A549 (cell line): Measurements from ENCODE around the gene NLRP11. TPM values are rescaled to one million over a fixed set of nuclear protein-coding genes. Genes with fewer than 3 reads are reported as not detected.
A peak's percentile ranks its signal among the peaks of the same experiment; 100 is the strongest.
"Not testable (repeated sequence)": the region's sequence is repeated elsewhere in the genome, so short reads cannot be mapped to it uniquely, and the experiment has no call there.

Experiments
- ATAC-seq, 2 experiments: fragments of 200-7000 bp in 1 of 2; fragments of >200 bp in 1 of 2; cut with Nextera tagmentation in 1 of 2; cut with Tn5 transposase in 1 of 2; 3 replicates each; pipeline versions ENCODE4 v1.8.0 to v1.9.1; 2018 to 2020; ENCODE audit warnings: mild to moderate bottlenecking in 1 of 2, moderate library complexity in 1 of 2
- CTCF ChIA-PET: fragments of 300-600 bp; sonication (Branson Sonifier 250); formaldehyde crosslinking; extraction: SDS; loops from one replicate; lab custom pipeline; 2021; ENCODE audit warnings: antibody characterized with exemption, inconsistent platforms; lab: Yijun Ruan, JAX
- POLR2A ChIA-PET: fragments of 350-600 bp; formaldehyde crosslinking; extraction: SDS; loops from one replicate; lab custom pipeline; 2021; ENCODE audit warnings: antibody characterized with exemption, inconsistent platforms; lab: Yijun Ruan, JAX
- DNase-seq, 2 experiments: peaks; one replicate each; pipeline versions ENCODE4 v3.0.0 to v3.0.0-alpha.2; 2011 to 2016; ENCODE audit warnings: low read depth in 1 of 2, low spot score in 1 of 2
- FAIRE-seq: peaks from 2 replicates; lab custom pipeline; 2011; peaks lifted over from hg19 to GRCh38; lab: Jason Lieb, UNC
- H3K27ac ChIP-seq, 2 experiments: fragments of >200 bp; sonication (Bioruptor Twin); formaldehyde crosslinking; 3 replicates each; pipeline ENCODE4 v1.5.1; 2016 to 2017
- H3K4me1 ChIP-seq: fragments of >200 bp; sonication (Bioruptor Twin); formaldehyde crosslinking; 3 replicates; pipeline ENCODE4 v1.6.1; 2016
- H3K4me2 ChIP-seq: fragments of >200 bp; sonication (Bioruptor Twin); formaldehyde crosslinking; 3 replicates; pipeline ENCODE4 v1.6.1; 2016
- H3K4me3 ChIP-seq: fragments of >200 bp; sonication (Bioruptor Twin); formaldehyde crosslinking; 3 replicates; pipeline ENCODE4 v1.5.1; 2016
- H3K9me3 ChIP-seq: fragments of >200 bp; sonication (Bioruptor Twin); formaldehyde crosslinking; 3 replicates; pipeline ENCODE4 v1.6.1; 2016
- CHD2 ChIP-seq: fragments of 150-350 bp; IDR thresholded peaks from 2 replicates; pipeline ENCODE4 v1.6.1; 2014; ENCODE audit warnings: low read length; ENCODE audit not compliant: partially characterized antibody
- CHD4 ChIP-seq: fragments of 200-600 bp; sonication (generic); IDR thresholded peaks from 2 replicates; pipeline ENCODE4 v1.6.1; 2016; ENCODE audit warnings: antibody characterized with exemption, mild to moderate bottlenecking, borderline replicate concordance
- EP300 ChIP-seq, 2 experiments: fragments of >200 bp; sonication (Bioruptor Twin); formaldehyde crosslinking; IDR thresholded peaks; 2 replicates in 1 of 2; 3 replicates in 1 of 2; pipeline ENCODE4 v1.6.1; 2016 to 2017
- FOSB ChIP-seq: fragments of 250-450 bp; sonication (Bioruptor Pico); IDR thresholded peaks from 2 replicates; pipeline ENCODE4 v1.5.0; 2020; ENCODE audit warnings: mild to moderate bottlenecking, moderate library complexity
- FOSL2 ChIP-seq, 2 experiments: fragments of 450-650 bp in 1 of 2; fragments of >200 bp in 1 of 2; sonication (Bioruptor Twin) in 1 of 2; formaldehyde crosslinking; IDR thresholded peaks; 2 replicates each; pipeline versions ENCODE4 v1.5.0 to v1.6.1; 2016 to 2020; ENCODE audit warnings: mild to moderate bottlenecking in 1 of 2, moderate library complexity in 1 of 2
- GATA3 ChIP-seq: IDR thresholded peaks from 2 replicates; pipeline ENCODE4 v1.6.1; 2012; ENCODE audit warnings: borderline replicate concordance
- HDAC2 ChIP-seq: fragments of 200-600 bp; sonication (generic); IDR thresholded peaks from 2 replicates; pipeline ENCODE4 v1.6.1; 2016
- HOXB13 ChIP-seq: fragments of 250-450 bp; sonication (Bioruptor Pico); IDR thresholded peaks from 2 replicates; pipeline ENCODE4 v1.5.0; 2020; ENCODE audit warnings: low read depth, mild to moderate bottlenecking, moderate library complexity
- HOXB5 ChIP-seq: fragments of 250-450 bp; sonication (Bioruptor Pico); IDR thresholded peaks from 2 replicates; pipeline ENCODE4 v1.5.0; 2020; ENCODE audit warnings: mild to moderate bottlenecking, moderate library complexity
- KDM1A ChIP-seq: fragments of 200-600 bp; sonication (generic); IDR thresholded peaks from 2 replicates; pipeline ENCODE4 v1.6.1; 2016; ENCODE audit warnings: low read depth, mild to moderate bottlenecking
- MAZ ChIP-seq: fragments of 150-350 bp; IDR thresholded peaks from 2 replicates; pipeline ENCODE4 v1.6.1; 2014; ENCODE audit warnings: antibody characterized with exemption, low read depth, low read length, borderline replicate concordance
- MYC ChIP-seq: IDR thresholded peaks from 2 replicates; pipeline ENCODE4 v1.6.1; 2012; ENCODE audit warnings: mild to moderate bottlenecking, inconsistent platforms, low read length, improper control_type of control experiment, borderline replicate concordance
- NPAS2 ChIP-seq: fragments of 250-450 bp; sonication (Bioruptor Pico); IDR thresholded peaks from 2 replicates; pipeline ENCODE4 v1.8.0; 2022; ENCODE audit warnings: mild to moderate bottlenecking, moderate library complexity, borderline replicate concordance
- NR3C1 ChIP-seq: fragments of >200 bp; sonication (Bioruptor Twin); formaldehyde crosslinking; IDR thresholded peaks from 3 replicates; pipeline ENCODE4 v1.6.1; 2017
- RAD21 ChIP-seq, 2 experiments: fragments of >200 bp in 1 of 2; sonication (Bioruptor Twin) in 1 of 2; formaldehyde crosslinking in 1 of 2; IDR thresholded peaks in 1 of 2; conservative IDR thresholded peaks in 1 of 2; 2 replicates in 1 of 2; 3 replicates in 1 of 2; pipeline ENCODE4 v1.6.1; 2012 to 2018; ENCODE audit warnings: inconsistent platforms in 1 of 2
- ZNF302 ChIP-seq: fragments of 250-450 bp; sonication (Bioruptor Pico); IDR thresholded peaks from 2 replicates; pipeline ENCODE4 v1.9.0; 2021; ENCODE audit warnings: inconsistent platforms, mild to moderate bottlenecking, moderate library complexity
- WGBS: methylation state at CpG from one replicate; pipeline ENCODE4 v1.1.6; 2017; ENCODE audit errors: missing lambda C conversion rate; 5-methylcytosine and 5-hydroxymethylcytosine counted together
- polyA plus RNA-seq, 4 experiments: library from polyadenylated mRNA; depleted of rRNA in 3 of 4; stranded (reverse); fragments of >200 nt; fragmentation: RNase III in 1 of 4; extraction: RNeasy Plus Mini Kit Qiagen cat#74134 plus additional on column Dnase treatment in 1 of 4; gene quantifications; 2 replicates in 3 of 4; 3 replicates in 1 of 4; pipeline ENCODE4 v1.2.3, GENCODE V29; 2011 to 2017
- TF ChIP-seq, protein P1 (sequence below): fragments of 150-350 bp; IDR thresholded peaks from 2 replicates; pipeline ENCODE4 v1.6.1; 2014; ENCODE audit warnings: low read depth, mild to moderate bottlenecking, low read length
- TF ChIP-seq, protein P2 (sequence below): fragments of >200 bp; sonication (Bioruptor Twin); formaldehyde crosslinking; IDR thresholded peaks from 3 replicates; pipeline ENCODE4 v1.6.1; 2016
- TF ChIP-seq, protein P3 (sequence below): fragments of 450-650 bp; IDR thresholded peaks from 2 replicates; pipeline ENCODE4 v1.6.1; 2014; ENCODE audit warnings: antibody characterized with exemption
- TF ChIP-seq, protein P4 (sequence below): fragments of 200-600 bp; sonication (generic); IDR thresholded peaks from 2 replicates; pipeline ENCODE4 v1.6.1; 2016; ENCODE audit warnings: antibody characterized with exemption, mild to moderate bottlenecking, moderate library complexity

NLRP11 gene
- polyA plus RNA-seq, 2 of the 4 experiments (the other 2 are of a cell fraction): 0.03 to 0.06 TPM

DNA sequence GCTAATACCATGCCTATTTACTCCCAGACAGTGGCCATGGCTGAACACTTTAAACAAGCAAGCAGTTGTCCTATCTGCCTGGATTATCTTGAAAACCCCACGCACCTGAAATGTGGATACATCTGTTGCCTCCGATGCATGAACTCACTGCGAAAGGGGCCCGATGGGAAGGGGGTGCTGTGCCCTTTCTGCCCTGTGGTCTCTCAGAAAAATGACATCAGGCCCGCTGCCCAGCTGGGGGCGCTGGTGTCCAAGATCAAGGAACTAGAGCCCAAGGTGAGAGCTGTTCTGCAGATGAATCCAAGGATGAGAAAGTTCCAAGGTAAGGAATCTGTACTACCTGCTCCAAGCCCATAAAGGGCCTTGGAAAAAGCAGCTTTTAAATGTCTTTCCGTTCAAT lies 54.3 kb downstream of the NLRP11 start:
- CTCF ChIA-PET: no interaction called here

DNA sequence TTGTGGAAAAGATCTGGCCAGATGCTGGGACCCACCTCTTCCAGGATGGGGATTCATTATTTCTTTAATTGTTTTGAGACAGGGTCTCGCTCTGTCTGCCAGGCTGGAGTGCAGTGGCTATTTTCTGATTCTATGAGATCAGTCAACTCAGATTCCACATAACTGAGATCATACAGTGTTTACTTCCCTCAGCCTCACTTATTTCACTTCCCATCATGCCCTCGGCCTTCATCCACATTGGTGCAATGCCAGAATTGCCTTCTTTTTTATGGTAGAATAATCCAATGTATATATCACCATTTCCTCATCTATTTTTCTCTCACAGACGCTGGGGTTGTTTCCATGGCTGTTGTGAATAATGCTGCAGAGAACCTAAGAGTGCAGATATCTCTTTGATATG lies 62.2 kb downstream of the NLRP11 start:
- DNase-seq, CTCF ChIA-PET, H3K27ac ChIP-seq, POLR2A ChIA-PET, H3K4me2 ChIP-seq, H3K4me1 ChIP-seq, FAIRE-seq, ATAC-seq, H3K4me3 ChIP-seq: not testable (repeated sequence)
- 2% methylated on average over 3 of the region's 3 CpGs for WGBS
- H3K9me3 ChIP-seq: peaks cover 10% of the 10 kb centered on the region; the same call in 2 of the 3 replicates

More for the DNA sequence above, 54.3 kb downstream of the NLRP11 start:
- Histone ChIP-seq H3K27ac (no peak overlapping the region), H3K4me2 (no peak overlapping the region), H3K9me3 (peaks cover 12% of the 10 kb centered on the region; the same call in 2 of the 3 replicates), H3K4me3 (no peak overlapping the region), H3K4me1 (no peaks in the 10 kb centered on the region)
- POLR2A ChIA-PET: no interaction called here
- FAIRE-seq: no peak
- no peak for DNase-seq
- ATAC-seq: peak in 1 of 2 experiments; percentile 55; a peak in 3 of 6 replicates
- TF ChIP-seq RAD21 (conservative IDR thresholded peaks at IDR 0.05 in 1 of 2, IDR thresholded peaks at IDR 0.05 in 1 of 2) (peak in 1 of 2 experiments; percentile 47; a peak in 2 of 5 replicates), CHD2 (no peak)
- 31% methylated on average over 7 of the region's 7 CpGs for WGBS

DNA sequence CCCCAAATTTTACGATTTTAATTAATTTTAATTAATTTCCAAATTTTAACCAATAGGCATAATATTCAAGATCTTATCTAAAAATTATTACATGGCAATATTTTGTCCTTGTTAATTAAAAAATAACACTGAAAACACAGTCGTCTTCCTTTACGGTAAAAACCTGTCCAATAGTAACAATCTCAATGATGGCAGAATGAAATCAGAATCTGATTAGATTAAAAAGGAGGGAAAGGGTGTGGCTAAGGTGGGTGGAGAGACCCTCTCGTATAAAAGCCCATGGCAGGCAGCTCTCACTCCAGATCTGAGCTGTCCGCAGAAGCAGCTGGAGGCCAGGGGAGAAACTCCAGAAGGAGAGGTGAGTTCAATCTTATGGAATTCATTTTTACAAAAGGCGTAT lies 63.0 kb downstream of the NLRP11 start, which contains the start of gene RFPL4AL1:
Gene RFPL4AL1, plus strand, starts transcription at position 301 of the 400 bp plus-strand sequence. CDS start 2,687 bp downstream, outside the sequence.
- FAIRE-seq, ATAC-seq, H3K4me2 ChIP-seq, H3K4me3 ChIP-seq, POLR2A ChIA-PET, DNase-seq, H3K4me1 ChIP-seq, CTCF ChIA-PET, H3K27ac ChIP-seq: not testable (repeated sequence)
- H3K9me3 ChIP-seq: peaks cover 11% of the 10 kb centered on the region; the same call in 2 of the 3 replicates
- 46% methylated on average over 5 of the region's 6 CpGs for WGBS

DNA sequence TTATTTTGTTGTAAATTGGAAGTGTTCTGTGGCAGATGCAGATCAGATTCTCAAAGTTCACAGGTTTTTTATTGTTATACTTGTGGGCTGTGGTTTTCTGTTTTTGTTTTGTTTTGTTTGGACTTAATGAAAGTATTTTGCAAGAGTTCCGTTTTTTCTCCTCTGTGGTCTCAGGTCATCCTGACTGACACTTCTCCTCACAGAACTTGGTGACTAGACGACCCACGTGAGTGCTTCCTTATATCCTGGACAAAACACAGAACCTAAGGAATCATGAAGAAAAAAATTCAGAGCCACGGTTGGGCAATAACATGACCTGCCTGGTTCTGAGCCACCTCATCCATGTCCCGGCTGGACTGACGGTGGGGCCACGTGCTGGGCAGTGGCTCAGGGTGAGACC lies 65.3 kb downstream of the NLRP11 start:
- POLR2A ChIA-PET: no interaction called here
- DNase-seq: no peak
- no peak for FAIRE-seq
- WGBS: 2% methylated on average over 7 of the region's 7 CpGs
- TF ChIP-seq EP300 (IDR thresholded peaks at IDR 0.05) (no peak), MAZ (no peak), ZNF302 (CRISPR knock-in tag) (no peak), HDAC2 (no peak), FOSL2 (IDR thresholded peaks at IDR 0.05) (no peak), FOSL2 (CRISPR knock-in tag; IDR thresholded peaks at IDR 0.05) (no peak), GATA3 (no peak), HOXB13 (CRISPR knock-in tag) (no peak), MYC (no peak), FOSB (CRISPR knock-in tag) (no peak), HOXB5 (CRISPR knock-in tag) (no peak), NPAS2 (no peak), KDM1A (no peak), NR3C1 (no peak), CHD4 (no peak)
- TF ChIP-seq, protein P1, sequence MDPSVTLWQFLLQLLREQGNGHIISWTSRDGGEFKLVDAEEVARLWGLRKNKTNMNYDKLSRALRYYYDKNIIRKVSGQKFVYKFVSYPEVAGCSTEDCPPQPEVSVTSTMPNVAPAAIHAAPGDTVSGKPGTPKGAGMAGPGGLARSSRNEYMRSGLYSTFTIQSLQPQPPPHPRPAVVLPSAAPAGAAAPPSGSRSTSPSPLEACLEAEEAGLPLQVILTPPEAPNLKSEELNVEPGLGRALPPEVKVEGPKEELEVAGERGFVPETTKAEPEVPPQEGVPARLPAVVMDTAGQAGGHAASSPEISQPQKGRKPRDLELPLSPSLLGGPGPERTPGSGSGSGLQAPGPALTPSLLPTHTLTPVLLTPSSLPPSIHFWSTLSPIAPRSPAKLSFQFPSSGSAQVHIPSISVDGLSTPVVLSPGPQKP: no peak
- TF ChIP-seq, protein P2, sequence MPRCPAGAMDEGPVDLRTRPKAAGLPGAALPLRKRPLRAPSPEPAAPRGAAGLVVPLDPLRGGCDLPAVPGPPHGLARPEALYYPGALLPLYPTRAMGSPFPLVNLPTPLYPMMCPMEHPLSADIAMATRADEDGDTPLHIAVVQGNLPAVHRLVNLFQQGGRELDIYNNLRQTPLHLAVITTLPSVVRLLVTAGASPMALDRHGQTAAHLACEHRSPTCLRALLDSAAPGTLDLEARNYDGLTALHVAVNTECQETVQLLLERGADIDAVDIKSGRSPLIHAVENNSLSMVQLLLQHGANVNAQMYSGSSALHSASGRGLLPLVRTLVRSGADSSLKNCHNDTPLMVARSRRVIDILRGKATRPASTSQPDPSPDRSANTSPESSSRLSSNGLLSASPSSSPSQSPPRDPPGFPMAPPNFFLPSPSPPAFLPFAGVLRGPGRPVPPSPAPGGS: no peak
- TF ChIP-seq, protein P3, sequence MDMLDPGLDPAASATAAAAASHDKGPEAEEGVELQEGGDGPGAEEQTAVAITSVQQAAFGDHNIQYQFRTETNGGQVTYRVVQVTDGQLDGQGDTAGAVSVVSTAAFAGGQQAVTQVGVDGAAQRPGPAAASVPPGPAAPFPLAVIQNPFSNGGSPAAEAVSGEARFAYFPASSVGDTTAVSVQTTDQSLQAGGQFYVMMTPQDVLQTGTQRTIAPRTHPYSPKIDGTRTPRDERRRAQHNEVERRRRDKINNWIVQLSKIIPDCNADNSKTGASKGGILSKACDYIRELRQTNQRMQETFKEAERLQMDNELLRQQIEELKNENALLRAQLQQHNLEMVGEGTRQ: no peak
- TF ChIP-seq, protein P4, sequence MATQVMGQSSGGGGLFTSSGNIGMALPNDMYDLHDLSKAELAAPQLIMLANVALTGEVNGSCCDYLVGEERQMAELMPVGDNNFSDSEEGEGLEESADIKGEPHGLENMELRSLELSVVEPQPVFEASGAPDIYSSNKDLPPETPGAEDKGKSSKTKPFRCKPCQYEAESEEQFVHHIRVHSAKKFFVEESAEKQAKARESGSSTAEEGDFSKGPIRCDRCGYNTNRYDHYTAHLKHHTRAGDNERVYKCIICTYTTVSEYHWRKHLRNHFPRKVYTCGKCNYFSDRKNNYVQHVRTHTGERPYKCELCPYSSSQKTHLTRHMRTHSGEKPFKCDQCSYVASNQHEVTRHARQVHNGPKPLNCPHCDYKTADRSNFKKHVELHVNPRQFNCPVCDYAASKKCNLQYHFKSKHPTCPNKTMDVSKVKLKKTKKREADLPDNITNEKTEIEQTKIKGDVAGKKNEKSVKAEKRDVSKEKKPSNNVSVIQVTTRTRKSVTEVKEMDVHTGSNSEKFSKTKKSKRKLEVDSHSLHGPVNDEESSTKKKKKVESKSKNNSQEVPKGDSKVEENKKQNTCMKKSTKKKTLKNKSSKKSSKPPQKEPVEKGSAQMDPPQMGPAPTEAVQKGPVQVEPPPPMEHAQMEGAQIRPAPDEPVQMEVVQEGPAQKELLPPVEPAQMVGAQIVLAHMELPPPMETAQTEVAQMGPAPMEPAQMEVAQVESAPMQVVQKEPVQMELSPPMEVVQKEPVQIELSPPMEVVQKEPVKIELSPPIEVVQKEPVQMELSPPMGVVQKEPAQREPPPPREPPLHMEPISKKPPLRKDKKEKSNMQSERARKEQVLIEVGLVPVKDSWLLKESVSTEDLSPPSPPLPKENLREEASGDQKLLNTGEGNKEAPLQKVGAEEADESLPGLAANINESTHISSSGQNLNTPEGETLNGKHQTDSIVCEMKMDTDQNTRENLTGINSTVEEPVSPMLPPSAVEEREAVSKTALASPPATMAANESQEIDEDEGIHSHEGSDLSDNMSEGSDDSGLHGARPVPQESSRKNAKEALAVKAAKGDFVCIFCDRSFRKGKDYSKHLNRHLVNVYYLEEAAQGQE: no peak
- no peak overlapping the region for H3K4me3 ChIP-seq
- ATAC-seq: no peak
- no peaks in the 10 kb centered on the region for H3K4me1 ChIP-seq
- H3K27ac ChIP-seq: no peak overlapping the region
- H3K9me3 ChIP-seq: peaks cover 11% of the 10 kb centered on the region; the same call in 2 of the 3 replicates
- H3K4me2 ChIP-seq: no peak overlapping the region
- CTCF ChIA-PET: no interaction called here

DNA sequence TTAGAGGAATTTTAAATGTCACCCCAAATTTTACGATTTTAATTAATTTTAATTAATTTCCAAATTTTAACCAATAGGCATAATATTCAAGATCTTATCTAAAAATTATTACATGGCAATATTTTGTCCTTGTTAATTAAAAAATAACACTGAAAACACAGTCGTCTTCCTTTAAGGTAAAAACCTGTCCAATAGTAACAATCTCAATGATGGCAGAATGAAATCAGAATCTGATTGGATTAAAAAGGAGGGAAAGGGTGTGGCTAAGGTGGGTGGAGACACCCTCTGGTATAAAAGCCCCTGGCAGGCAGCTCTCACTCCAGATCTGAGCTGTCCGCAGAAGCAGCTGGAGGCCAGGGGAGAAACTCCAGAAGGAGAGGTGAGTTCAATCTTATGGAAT lies 73.0 kb downstream of the NLRP11 start, which contains the start of gene RFPL4A:
Gene RFPL4A, plus strand, starts transcription at position 301 of the 400 bp plus-strand sequence. CDS start 2,704 bp downstream, outside the sequence.
- H3K4me2 ChIP-seq, H3K27ac ChIP-seq, POLR2A ChIA-PET, ATAC-seq, DNase-seq, H3K4me3 ChIP-seq, CTCF ChIA-PET, H3K4me1 ChIP-seq: not testable (repeated sequence)
- H3K9me3 ChIP-seq: peaks cover 10% of the 10 kb centered on the region
- peak; percentile 13 for FAIRE-seq
- 39% methylated on average over 3 of the region's 3 CpGs for WGBS
